Measurements from ENCODE around the gene DAP. TPM values are rescaled to one million over a fixed set of nuclear protein-coding genes. Genes with fewer than 3 reads are reported as not detected.

The DAP gene
- total RNA-seq, 1 experiment from 2014 or later, result 95.9 TPM

DNA sequence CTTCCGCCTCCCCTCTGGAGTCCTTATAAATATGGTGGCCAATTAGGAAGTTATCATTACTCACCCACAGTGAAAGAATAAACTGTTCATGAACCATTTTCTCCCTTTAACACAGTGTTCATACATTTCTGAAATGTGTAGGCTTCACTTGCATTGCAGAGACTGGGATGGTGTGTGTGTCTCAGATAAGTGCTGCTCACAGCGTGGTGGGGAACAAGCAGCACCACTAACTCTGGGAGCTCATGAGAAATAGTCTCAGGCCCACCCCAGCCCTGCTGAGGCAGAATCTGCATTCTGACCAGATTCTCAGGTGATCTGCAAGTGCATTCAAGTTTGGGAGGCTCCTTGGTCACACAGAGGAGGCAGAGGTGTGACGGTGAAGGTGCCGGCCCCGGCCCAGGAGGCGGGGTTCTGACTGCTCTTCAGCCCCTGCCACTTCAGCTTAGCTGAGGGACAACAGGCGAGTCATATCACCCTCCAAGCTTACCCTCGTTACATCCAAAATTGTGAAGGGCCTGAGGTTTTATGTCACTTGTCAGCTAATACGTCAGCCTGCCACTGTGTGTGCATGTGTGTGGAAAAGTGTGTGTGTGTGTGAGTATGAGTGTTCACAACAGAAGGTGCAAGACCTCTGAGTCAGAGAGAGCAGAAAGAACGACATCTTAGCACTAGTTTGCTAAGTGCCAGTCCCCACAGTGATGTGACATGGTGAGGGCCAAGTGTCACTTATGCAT, 34.7 kb downstream of the DAP start:
- H3K4me1 ChIP-seq (ENCODE audit: insufficient read depth, low read length, poor library complexity, severe bottlenecking), result no peaks in the 10 kb centered on the region
- H3K27ac ChIP-seq (ENCODE audit: low read depth, low read length, poor library complexity, severe bottlenecking), result no peak overlapping the region

DNA sequence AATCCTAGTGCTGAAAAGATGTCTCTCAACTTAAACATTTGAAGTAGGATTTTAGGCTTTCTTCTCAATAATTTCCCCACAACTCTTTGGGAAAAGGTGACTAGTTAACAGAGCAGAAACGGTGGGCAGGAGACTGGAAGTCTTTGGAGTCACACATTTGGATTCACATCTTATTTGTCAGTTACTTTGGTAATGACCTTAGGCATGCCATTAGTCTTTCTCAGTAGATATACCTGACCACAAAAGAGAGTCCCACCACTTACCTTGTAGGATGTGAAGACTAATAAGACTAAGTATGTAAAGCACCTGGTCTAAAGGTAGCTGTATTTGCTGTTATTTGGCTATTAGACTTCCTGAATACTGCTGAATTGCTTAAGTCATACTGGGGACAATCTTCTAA, 35.4 kb downstream of the DAP start:
- CTCF ChIA-PET, result no interaction called here
- POLR2A ChIA-PET (ENCODE audit: low non-redundant PET), result no interaction called here
- Histone ChIP-seq H3K27ac (ENCODE audit: low read depth, low read length, poor library complexity, severe bottlenecking) (no peak overlapping the region), H3K4me3 (ENCODE audit: low read depth, low read length, poor library complexity, severe bottlenecking) (no peak overlapping the region), H3K36me3 (ENCODE audit: insufficient read depth, low read length, poor library complexity, severe bottlenecking) (no peaks in the 10 kb centered on the region), H3K9me3 (ENCODE audit: low read depth, low read length, poor library complexity, severe bottlenecking) (no peaks in the 10 kb centered on the region), H3K27me3 (replicated peaks; ENCODE audit: insufficient read depth, low read depth, low read length, poor library complexity) (no peaks in the 10 kb centered on the region), H3K4me1 (ENCODE audit: insufficient read depth, low read length, poor library complexity, severe bottlenecking) (no peaks in the 10 kb centered on the region)
- no TSS peak for BruUV-seq (replicated peaks)
- no peak for DNase-seq (ENCODE audit: low spot score)
- TF ChIP-seq, protein P1, sequence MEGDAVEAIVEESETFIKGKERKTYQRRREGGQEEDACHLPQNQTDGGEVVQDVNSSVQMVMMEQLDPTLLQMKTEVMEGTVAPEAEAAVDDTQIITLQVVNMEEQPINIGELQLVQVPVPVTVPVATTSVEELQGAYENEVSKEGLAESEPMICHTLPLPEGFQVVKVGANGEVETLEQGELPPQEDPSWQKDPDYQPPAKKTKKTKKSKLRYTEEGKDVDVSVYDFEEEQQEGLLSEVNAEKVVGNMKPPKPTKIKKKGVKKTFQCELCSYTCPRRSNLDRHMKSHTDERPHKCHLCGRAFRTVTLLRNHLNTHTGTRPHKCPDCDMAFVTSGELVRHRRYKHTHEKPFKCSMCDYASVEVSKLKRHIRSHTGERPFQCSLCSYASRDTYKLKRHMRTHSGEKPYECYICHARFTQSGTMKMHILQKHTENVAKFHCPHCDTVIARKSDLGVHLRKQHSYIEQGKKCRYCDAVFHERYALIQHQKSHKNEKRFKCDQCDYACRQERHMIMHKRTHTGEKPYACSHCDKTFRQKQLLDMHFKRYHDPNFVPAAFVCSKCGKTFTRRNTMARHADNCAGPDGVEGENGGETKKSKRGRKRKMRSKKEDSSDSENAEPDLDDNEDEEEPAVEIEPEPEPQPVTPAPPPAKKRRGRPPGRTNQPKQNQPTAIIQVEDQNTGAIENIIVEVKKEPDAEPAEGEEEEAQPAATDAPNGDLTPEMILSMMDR (conservative IDR thresholded peaks at IDR 0.05; ENCODE audit: low read depth, low read length), result no peak
- TF ChIP-seq EZH2 (IDR thresholded peaks at IDR 0.05; ENCODE audit: borderline replicate concordance, low read depth, low read length, poor library complexity, severe bottlenecking), result no peak
- intact Hi-C loops (cut with micrococcal nuclease; ENCODE audit: unreplicated experiment), result loop anchor here (10.0 kb wide), 1 partner anchor 161 kb away; the partner anchor contains the start of gene ANKRD33B

More for the DNA sequence above, 34.7 kb downstream of the DAP start:
- intact Hi-C loops (cut with micrococcal nuclease; ENCODE audit: unreplicated experiment), result loop anchor here (10.0 kb wide), 1 partner anchor 162 kb away; the partner anchor contains the start of gene ANKRD33B
- TF ChIP-seq EZH2 (IDR thresholded peaks at IDR 0.05; ENCODE audit: borderline replicate concordance, low read depth, low read length, poor library complexity, severe bottlenecking), result no peak
- TF ChIP-seq, protein P1 (conservative IDR thresholded peaks at IDR 0.05; ENCODE audit: low read depth, low read length), result no peak
- H3K27me3 ChIP-seq (replicated peaks; ENCODE audit: insufficient read depth, low read depth, low read length, poor library complexity), result no peaks in the 10 kb centered on the region
- H3K9me3 ChIP-seq (ENCODE audit: low read depth, low read length, poor library complexity, severe bottlenecking), result no peaks in the 10 kb centered on the region
- no peak overlapping the region for H3K4me3 ChIP-seq (ENCODE audit: low read depth, low read length, poor library complexity, severe bottlenecking)
- POLR2A ChIA-PET (ENCODE audit: low non-redundant PET), result no interaction called here
- H3K36me3 ChIP-seq (ENCODE audit: insufficient read depth, low read length, poor library complexity, severe bottlenecking), result no peaks in the 10 kb centered on the region
- CTCF ChIA-PET, result no interaction called here
- DNase-seq (ENCODE audit: low spot score), result no peak
- BruUV-seq (replicated peaks), result no TSS peak

DNA sequence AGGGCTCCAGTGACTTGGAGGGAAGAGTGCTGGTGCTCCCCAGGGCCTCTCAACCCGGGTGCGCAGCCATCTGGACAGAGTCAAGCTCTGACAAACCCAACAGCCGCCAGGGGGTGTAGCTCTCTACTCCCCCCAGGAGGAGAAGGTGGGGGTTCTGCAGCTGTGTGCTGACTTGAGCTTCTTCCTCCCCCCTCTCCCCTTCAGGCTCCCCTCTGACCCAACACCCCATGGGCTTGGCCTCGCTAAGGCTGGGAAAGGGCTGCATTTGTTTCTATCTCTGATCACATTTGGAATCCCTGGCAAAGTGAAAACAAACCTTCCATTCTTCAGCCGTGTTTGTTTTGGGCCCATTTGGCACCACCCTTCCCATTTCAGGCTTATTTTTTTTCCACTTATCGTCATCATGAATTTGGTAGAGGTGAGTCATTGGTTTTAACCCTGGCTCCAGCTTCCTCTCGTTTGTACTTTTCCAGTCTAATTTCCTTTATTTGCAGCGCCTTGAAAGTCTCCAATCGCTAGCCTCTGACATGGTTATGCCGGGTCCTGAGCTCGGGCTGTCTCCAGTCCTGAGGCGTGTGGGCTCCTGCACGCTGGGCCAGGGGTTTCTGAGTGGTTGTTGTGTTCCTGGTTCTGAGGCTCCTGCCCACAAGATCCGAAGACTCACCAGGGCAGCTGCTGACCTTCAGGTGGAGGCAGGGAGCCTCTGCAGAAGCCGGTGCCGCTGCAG, 36.1 kb downstream of the DAP start:
- DNase-seq (ENCODE audit: low spot score), result peak; percentile 20
- no peak overlapping the region for H3K27ac ChIP-seq (ENCODE audit: low read depth, low read length, poor library complexity, severe bottlenecking)
- intact Hi-C loops (cut with micrococcal nuclease; ENCODE audit: unreplicated experiment), result loop anchor here (10.0 kb wide), 1 partner anchor 160 kb away; the partner anchor contains the start of gene ANKRD33B
- no peaks in the 10 kb centered on the region for H3K27me3 ChIP-seq (replicated peaks; ENCODE audit: insufficient read depth, low read depth, low read length, poor library complexity)
- ChIA-PET POLR2A (ENCODE audit: low non-redundant PET) (no interaction called here), CTCF (no interaction called here)
- H3K4me3 ChIP-seq (ENCODE audit: low read depth, low read length, poor library complexity, severe bottlenecking), result no peak overlapping the region
- TF ChIP-seq EZH2 (IDR thresholded peaks at IDR 0.05; ENCODE audit: borderline replicate concordance, low read depth, low read length, poor library complexity, severe bottlenecking), result no peak
- TF ChIP-seq, protein P1 (conservative IDR thresholded peaks at IDR 0.05; ENCODE audit: low read depth, low read length), result no peak
- no peaks in the 10 kb centered on the region for H3K4me1 ChIP-seq (ENCODE audit: insufficient read depth, low read length, poor library complexity, severe bottlenecking)
- no TSS peak for BruUV-seq (replicated peaks)
- no peaks in the 10 kb centered on the region for H3K36me3 ChIP-seq (ENCODE audit: insufficient read depth, low read length, poor library complexity, severe bottlenecking)
- H3K9me3 ChIP-seq (ENCODE audit: low read depth, low read length, poor library complexity, severe bottlenecking), result no peaks in the 10 kb centered on the region

Measured in A673 (cell line).